Measurements from ENCODE around the gene DLG2.

DNA sequence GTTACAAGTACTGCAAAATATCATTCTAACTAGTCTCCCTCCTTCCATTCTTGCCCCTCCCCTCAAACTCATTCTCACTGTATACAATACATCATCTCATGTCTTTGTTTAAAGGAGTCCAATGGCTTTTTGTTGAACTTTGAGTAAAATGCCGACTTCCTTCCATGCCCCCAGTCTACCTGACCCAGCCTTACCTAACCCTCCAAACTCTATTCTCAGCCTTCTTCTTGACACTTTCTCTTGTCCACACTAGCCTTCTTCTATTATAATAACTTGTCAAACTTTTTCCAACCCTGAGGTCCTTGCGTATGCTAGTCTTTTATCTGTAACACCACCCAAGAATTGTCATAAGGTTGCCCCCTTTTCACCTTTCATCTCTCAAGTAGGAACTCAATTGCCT is 1329.6 kb downstream of the DLG2 start:
- TF ChIP-seq, protein P1, sequence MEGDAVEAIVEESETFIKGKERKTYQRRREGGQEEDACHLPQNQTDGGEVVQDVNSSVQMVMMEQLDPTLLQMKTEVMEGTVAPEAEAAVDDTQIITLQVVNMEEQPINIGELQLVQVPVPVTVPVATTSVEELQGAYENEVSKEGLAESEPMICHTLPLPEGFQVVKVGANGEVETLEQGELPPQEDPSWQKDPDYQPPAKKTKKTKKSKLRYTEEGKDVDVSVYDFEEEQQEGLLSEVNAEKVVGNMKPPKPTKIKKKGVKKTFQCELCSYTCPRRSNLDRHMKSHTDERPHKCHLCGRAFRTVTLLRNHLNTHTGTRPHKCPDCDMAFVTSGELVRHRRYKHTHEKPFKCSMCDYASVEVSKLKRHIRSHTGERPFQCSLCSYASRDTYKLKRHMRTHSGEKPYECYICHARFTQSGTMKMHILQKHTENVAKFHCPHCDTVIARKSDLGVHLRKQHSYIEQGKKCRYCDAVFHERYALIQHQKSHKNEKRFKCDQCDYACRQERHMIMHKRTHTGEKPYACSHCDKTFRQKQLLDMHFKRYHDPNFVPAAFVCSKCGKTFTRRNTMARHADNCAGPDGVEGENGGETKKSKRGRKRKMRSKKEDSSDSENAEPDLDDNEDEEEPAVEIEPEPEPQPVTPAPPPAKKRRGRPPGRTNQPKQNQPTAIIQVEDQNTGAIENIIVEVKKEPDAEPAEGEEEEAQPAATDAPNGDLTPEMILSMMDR (IDR thresholded peaks at IDR 0.05; ENCODE audit: low read depth, low read length, poor library complexity, severe bottlenecking): no peak
- no peak for TF ChIP-seq EZH2phosphoT487 (IDR thresholded peaks at IDR 0.05; ENCODE audit: borderline replicate concordance, low read length)

All from DOHH2 (cell line).